Activated CD4-positive, alpha-beta T cell treated with anti-CD3 and anti-CD28 coated beads, Interleukin-2, amount 50 U/mL, for 16 hours (primary cell): ENCODE results near the gene PRKAR1B.
A peak's percentile ranks its signal among the peaks of the same experiment; 100 is the strongest.
"Not testable (repeated sequence)": the region's sequence is repeated elsewhere in the genome, so short reads cannot be mapped to it uniquely, and the experiment has no call there.

ENCODE experiments used
- DNase-seq: peaks from one replicate; pipeline ENCODE4 v3.0.0-alpha.2; 2020

PRKAR1B gene

DNA sequence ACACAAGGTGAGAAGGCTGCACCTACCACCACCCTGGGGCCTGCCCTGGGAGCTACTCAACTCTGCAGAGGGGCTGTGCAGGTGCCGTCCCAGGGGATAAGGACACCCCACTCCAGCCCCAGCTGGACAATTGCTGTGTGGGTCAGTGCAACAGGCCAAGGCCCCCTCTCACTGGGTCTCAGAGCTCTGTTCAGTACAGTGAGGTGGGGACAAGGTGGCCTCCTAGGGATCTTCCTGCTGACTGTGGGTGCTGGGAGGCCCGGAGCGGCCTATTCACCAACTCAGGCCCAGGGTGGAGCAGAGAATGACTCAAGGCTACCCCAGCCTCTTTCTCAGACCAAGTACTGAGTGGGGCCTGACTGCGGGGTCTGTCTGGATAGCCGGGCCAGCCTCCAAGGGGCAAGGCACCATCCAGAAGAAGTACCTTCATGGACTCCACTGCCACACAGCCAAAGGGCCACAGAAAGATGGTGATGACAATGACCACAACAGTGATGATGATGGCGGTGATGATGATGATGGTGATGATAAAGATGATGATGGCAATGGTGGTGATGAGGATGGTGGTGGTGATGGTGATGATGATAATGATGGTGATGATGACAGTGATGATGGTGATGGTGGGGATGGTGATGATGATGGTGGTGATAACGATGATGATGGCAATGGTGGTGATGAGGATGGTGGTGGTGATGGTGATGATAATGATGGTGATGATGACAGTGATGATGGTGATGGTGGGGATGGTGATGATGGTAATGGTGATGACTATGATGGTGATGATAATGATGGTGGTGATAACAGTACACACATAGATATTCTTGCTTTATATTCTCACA is 60.4 kb downstream of the PRKAR1B start:
- no peak for DNase-seq

- no peak for DNase-seq
Measured at GRCh38 chr7:665736-666453, 61.2 kb downstream of the PRKAR1B start.

DNA sequence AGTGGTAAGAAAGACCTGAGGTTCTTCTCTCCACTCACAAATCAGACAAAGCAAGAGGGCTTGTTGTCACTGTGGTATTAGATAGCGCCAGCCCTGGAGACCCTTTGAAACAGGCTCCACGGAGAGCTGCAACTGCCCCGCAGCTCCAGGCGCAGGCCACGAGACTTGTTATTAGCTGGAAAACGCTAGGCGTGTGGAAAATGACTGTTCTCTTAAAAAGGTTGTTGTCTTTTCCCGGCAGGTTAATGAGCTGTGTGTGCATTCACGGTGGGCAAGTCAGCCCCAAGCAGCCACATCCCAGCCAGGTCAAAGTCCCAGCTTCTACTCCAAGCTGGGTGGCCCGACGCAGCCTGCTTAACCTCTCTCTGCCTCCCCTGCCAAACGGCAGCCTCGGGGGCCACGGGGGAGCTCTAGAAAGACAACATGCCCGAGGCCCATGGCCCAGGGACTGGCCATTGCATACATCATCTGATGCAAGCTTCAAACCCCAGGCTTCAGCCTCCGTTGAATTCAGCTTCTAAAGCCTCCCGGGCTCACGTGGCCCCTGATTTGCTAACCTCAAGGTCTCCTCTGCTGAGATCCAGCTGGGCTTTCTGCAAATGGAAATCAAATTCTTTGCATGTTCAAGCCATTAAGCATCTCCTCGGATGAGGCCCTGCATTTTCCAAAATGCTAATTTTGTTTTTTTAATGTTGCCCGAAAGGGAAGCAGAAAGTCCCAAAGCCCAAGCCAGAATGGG is 61.9 kb downstream of the PRKAR1B start:
- no peak for DNase-seq

GRCh38 chr7:664402-664775 is 62.7 kb downstream of the PRKAR1B start:
- DNase-seq: no peak

DNA sequence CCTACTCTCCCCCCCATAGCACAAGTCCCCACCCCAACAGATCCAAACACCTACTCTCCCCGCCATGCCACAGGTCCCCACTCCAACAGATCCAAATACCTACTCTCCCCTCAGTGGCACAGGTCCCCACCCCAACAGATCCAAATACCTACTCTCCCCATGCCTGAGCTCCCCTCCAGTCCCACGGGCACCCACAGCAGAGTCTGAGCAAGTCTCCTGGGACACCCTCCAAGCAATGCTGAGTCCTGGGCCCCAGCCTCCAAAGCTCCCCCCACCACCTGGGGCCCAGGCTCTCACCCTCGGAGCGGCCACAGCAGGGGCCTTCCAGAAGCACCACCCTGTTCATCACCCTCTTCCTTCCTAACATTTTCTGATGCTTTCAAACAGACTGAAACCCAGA is 64.5 kb downstream of the PRKAR1B start:
- DNase-seq: no peak

- no peak for DNase-seq
Measured at GRCh38 chr7:659996-660395, 67.1 kb downstream of the PRKAR1B start.

DNA sequence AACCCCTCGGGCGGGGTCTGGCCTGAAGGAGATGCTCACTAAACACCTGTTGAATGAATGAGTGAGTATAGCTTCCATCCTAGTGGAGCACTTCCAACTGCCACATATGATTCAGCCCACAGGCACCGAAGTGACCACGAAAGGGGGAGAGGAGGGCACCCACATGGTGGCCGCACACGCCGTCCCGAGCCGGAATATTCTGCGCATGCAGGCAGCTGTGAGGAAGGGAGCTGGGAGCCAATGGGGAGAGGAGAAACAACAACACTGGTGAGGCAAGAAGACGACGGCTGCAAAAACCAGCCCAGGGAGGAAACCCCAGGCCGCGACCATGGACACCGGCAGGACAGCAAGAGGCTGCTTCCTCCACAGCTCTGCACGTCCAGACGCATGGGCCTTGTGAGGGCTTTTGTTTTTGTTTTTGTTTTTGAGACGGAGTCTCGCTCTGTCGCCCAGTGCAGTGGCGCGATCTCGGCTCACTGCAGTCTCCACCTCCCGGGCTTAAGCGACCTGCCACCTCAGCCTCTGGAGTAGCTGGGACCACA is 67.7 kb downstream of the PRKAR1B start:
- DNase-seq: no peak

DNA sequence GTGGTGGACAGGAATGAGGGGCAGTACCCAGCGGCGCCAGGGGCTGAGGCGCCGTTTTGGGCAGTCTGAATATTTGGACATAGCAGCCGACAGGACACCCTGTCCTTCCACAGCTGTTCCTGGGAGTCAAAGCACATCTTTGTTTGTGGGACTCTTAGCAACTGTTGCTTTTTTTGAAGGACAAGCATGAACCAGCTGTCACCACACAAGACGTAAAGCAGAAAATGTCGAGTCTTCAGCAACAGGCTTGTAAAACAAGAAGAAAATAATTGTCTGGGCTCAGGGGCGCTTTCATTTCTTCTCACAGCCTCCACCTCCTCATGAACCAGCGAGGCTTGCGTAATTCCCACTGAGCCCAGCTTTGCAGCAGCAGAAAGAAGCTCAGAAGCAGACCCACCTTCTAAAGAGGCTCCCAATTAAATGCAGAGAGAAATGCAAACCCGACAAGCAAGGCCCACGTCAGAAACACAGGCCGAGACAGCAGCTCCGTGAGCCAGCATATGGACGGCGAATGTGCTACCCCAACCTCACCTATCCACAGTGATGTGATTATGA is 69.4 kb downstream of the PRKAR1B start:
- DNase-seq: no peak

DNA sequence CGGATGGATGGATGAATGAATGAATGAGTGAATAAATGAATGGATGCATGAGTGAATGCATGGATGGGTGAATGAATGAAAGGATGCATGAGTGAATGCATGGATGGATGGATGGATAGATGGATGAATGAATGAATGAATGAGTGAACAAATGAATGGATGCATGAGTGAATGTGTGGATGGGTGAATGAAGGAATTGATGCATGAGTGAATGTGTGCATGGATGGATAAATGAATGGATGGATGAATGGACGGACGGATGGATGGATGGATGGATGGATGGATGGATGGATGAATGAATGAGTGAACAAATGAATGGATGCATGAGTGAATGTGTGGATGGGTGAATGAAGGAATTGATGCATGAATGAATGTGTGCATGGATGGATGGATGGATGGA is 70.1 kb downstream of the PRKAR1B start:
- not testable (repeated sequence) for DNase-seq

DNA sequence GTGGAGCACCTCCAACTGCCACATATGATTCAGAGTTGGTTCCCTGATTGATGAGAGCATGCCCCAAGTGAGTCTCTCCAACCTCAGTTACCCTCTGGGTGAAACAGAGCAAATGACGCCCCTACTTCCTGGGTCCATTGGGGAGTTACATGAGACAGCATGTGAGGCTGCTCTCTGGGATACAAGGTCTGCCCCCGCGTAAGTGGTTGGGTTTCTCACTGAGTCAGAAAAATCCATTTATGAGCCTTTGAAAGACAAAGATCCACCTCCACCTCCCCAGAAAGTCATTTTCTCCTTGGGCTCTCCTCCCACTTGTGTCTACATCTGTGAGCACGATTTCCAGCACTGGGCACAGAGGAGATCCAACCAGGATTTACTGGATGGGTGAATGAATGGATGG is 71.3 kb downstream of the PRKAR1B start:
- no peak for DNase-seq

DNA sequence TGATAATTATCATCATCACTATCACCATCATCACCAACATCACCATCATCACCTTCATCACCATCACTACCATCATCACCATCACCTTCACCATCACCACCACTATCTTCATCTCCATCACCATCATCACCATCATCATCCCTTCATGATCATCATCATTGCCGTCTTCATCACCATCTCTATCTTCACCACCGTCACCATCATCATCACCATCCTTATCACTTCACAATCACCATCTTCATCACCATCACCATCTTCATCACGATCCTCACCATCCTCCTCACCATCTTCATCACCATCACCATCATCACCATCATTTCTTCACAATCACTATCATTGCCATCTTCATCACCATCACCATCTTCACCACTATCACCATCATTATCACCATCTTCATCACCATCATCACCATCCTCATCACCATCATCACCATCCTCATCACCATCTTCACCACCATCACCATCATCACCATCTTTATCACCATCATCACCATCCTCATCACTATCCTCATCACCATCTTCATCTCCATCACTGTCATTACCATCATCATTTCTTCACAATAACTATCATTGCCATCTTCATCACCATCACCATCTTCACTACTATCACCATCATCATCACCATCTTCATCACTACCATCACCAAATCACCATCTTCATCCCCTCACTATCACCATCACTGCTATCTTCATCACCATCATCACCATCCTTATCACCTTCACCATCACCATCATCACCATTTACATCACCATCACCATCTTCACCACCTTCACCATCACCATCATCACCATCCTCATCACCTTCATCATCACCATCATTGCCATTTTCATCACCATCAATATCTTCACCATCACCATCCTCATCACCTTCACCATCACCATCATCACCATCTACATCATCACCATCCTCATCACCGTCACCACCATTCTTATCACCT is 73.0 kb downstream of the PRKAR1B start:
- no peak for DNase-seq

GRCh38 chr7:652881-653280 is 74.2 kb downstream of the PRKAR1B start:
- DNase-seq: no peak

GRCh38 chr7:652167-652566 is 74.9 kb downstream of the PRKAR1B start:
- not testable (repeated sequence) for DNase-seq

DNA sequence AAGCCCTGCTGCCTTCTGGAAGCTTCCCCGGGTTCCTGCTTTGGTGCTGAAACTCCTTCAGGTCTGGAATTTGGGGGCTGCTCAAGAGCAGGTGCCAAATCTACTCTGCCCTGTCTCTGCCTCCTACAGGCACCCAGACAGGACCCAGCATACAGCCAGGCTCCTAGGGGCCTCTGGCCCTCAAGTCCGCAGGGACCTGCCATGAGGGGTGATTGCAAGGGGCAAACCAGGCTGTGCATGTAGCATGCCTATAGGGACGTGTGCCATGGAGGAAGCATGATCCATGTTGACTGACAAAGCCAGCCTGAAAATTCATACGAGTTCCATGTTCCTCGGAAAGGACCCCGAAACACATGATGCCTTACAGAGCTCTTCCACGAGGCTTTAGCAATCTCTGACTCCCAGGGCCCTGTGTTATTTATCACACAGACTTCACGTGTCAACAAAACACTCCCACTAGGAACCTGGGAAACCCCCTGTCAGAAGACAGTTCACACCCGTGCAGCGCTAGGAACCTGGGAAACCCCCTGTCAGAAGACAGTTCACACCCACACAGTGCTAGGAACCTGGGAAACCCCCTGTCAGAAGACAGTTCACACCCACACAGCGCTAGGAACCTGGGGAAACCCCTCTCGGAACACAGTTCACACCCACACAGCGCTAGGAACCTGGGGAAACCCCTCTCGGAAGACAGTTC is 75.9 kb downstream of the PRKAR1B start:
- DNase-seq: peak; percentile 10

- no peak for DNase-seq
Measured at GRCh38 chr7:650339-651031, 76.6 kb downstream of the PRKAR1B start.

DNA sequence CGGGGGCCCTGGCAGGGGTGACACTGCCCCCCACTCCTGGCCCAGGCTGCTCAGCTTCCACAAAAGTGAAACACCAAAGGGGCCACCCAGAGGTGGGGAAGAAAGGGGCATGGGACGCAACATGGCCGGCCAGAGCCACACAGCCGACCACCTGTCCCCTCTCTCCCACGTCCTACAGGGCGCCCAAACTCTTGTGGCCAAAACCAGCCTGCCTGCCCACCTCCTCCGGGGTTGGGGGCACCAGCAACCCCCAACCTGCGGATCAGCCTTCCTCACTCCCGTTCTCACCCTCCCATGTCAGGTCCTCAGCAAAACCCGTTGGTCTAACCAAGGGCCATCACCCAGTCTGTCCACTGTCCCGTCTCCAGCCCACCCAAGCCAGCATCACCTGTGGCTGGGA is 80.1 kb downstream of the PRKAR1B start:
- no peak for DNase-seq

GRCh38 chr7:646487-646886 is 80.6 kb downstream of the PRKAR1B start:
- no peak for DNase-seq

- DNase-seq: no peak
Measured at GRCh38 chr7:645606-646005, 81.5 kb downstream of the PRKAR1B start.

GRCh38 chr7:644381-645305 is 82.4 kb downstream of the PRKAR1B start:
- no peak for DNase-seq

DNA sequence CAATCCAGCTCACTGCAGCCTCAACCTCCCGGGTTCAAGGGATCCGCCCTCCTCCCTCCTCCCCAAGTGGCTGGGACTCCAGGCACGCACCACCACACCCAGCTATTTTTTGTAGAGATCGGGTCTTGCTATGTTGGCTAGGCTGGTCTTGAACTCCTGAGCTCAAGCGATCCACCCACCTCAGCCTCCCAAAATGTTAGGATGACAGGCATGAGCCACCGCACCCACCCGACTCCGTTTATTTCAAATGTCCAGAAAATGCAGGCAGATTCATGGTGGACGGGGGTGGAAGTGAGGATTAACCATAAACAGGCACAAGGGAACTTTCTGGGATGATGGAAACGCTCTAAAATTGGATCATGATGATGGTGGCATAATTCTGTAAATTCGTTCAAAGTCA is 85.1 kb downstream of the PRKAR1B start:
- no peak for DNase-seq
